Mammary epithelial cell (primary cell): Measurements from ENCODE around the gene HS6ST2.

Experiments used
- EZH2 ChIP-seq: IDR thresholded peaks from 2 replicates; pipeline ENCODE4 v1.6.1; 2012; ENCODE audit warnings: low read length, inconsistent platforms, borderline replicate concordance
- TF ChIP-seq, protein P1 (sequence below), 2 donors: IDR thresholded peaks in 1 of 2; conservative IDR thresholded peaks in 1 of 2; 2 replicates each; pipeline ENCODE4 v1.5.1; 2011 to 2012; ENCODE audit warnings: inconsistent platforms in 2 of 2, low read length in 2 of 2, mild to moderate bottlenecking in 2 of 2, control low read depth in 1 of 2, low read depth in 1 of 2; ENCODE audit not compliant: insufficient read depth in 1 of 2; ENCODE audit errors: extremely low read depth in 1 of 2

DNA sequence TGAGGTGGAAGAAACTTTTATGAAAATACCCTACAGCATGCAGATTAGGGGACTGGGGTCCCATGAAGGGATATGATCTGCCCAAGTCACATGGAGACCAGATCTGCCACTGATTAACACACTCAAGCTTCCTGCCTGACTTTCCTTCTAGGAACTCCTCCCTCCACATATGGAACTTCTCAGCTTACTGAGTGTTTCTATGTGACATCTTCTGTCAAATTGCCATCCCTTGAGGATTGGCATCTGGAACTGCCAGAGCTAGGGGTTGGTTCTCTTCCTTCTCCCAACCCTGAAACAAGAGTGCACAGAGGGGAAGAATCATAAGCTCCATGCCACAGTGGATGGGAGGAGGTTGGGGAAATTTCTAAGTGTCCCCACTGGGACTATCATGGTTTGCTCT, 319.0 kb downstream of the HS6ST2 start:
- TF ChIP-seq, protein P1, sequence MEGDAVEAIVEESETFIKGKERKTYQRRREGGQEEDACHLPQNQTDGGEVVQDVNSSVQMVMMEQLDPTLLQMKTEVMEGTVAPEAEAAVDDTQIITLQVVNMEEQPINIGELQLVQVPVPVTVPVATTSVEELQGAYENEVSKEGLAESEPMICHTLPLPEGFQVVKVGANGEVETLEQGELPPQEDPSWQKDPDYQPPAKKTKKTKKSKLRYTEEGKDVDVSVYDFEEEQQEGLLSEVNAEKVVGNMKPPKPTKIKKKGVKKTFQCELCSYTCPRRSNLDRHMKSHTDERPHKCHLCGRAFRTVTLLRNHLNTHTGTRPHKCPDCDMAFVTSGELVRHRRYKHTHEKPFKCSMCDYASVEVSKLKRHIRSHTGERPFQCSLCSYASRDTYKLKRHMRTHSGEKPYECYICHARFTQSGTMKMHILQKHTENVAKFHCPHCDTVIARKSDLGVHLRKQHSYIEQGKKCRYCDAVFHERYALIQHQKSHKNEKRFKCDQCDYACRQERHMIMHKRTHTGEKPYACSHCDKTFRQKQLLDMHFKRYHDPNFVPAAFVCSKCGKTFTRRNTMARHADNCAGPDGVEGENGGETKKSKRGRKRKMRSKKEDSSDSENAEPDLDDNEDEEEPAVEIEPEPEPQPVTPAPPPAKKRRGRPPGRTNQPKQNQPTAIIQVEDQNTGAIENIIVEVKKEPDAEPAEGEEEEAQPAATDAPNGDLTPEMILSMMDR (conservative IDR thresholded peaks at IDR 0.05 in 1 of 2, IDR thresholded peaks at IDR 0.05 in 1 of 2; ENCODE audit: extremely low read depth in 1 of 2, insufficient read depth in 1 of 2, low read depth in 1 of 2, low read length in 2 of 2) = no peak
- TF ChIP-seq EZH2 = no peak
